RPMI7951 (cell line): ENCODE results near the gene RNF130. TPM values are rescaled to one million over a fixed set of nuclear protein-coding genes. Genes with fewer than 3 reads are reported as not detected.
"Not testable (repeated sequence)": the region's sequence is repeated elsewhere in the genome, so short reads cannot be mapped to it uniquely, and the experiment has no call there.

Experiments used
- DNase-seq: peaks from one replicate; pipeline ENCODE4 v3.0.0-alpha.2; 2012; ENCODE audit warnings: low read depth
- total RNA-seq: library from RNA; depleted of rRNA; stranded (reverse); fragments of >200 nt; shearing (Covaris generic); gene quantifications from 2 replicates; pipeline ENCODE4 v1.2.3, GENCODE V29; 2014

The RNF130 gene
- total RNA-seq, 1 experiment from 2014 or later = 38.4 TPM

DNA sequence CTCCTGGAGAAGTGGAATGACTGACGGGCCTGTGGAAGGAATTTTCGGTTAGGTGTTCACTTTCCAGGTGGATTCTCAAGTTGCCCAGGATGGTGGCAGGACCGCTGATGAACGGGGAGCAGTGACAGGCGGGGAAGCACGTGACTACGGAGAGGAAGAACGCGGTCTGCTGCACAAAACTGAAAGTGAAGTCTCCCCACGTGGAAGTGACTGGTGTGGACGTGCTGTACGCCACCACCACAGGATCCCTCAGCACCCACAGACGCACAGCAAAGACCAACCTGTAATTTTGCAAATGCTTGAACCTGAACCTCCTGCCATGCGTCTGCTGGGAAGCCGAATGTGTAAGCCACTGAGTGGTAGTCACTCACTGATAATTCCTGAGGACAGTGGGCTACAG lies 51.4 kb downstream of the RNF130 start:
- no peak for DNase-seq

- no peak for DNase-seq
Measured at GRCh38 chr5:180018347-180019060, 53.1 kb downstream of the RNF130 start.

GRCh38 chr5:180015523-180015922 lies 56.0 kb downstream of the RNF130 start:
- not testable (repeated sequence) for DNase-seq

DNA sequence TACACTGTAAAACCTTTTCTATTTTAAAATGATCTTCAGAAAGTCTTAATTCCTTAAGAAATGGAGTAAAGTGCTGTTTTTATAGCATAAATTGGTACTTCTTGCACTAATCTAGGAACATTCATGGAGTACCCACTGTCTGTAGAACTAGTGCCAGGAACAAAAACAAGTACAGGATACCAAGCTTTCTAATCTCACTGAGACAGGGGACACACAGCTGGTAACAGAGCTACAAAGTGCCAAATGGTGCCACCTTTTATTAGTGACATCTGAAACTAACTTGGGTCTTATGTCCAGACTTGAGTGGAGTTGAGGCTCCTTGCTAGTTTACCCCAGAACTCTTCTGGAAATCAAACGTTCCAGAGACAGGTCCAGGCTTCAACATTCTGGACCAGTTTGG lies 57.9 kb downstream of the RNF130 start:
- DNase-seq = no peak

- DNase-seq = no peak
Measured at GRCh38 chr5:180012316-180012715, 59.2 kb downstream of the RNF130 start.

DNA sequence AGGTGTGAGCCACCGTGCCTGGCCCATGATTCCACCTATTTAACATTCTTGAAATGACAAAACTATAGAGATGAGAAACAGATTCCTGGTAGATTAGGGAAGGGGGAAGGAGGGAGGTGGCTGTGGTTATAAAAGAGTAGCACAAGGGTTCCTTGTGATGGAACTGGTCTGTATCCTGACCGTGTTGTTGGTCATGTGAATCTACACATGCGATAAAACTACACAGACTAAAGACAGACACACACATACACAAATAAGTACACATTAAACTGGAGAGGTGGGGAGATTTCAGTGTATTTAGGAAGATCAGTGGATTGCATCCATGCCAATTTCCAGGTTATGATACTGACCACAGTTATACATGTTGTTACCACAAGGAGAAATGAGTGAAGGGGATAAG lies 60.9 kb downstream of the RNF130 start:
- DNase-seq = no peak

- DNase-seq = no peak
Measured at GRCh38 chr5:180009581-180009980, 62.0 kb downstream of the RNF130 start.

DNA sequence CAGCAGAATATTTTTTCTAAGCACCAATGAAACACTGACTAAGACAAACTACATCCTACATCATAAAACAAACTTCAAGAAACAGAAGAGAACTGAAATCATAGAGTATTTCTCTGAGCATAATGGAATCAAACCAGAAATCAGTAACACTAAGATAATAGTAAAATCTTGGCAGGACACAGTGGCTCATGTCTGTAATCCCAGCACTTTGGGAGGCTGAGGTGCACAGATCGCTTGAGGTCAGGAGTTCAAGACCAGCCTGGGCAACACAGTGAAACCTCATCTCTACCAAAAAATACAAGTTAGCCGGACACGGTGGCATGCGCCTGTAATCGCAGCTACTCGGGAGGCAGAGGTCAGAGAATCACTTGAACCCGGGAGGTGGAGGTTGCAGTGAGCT lies 63.1 kb downstream of the RNF130 start:
- DNase-seq = no peak

DNA sequence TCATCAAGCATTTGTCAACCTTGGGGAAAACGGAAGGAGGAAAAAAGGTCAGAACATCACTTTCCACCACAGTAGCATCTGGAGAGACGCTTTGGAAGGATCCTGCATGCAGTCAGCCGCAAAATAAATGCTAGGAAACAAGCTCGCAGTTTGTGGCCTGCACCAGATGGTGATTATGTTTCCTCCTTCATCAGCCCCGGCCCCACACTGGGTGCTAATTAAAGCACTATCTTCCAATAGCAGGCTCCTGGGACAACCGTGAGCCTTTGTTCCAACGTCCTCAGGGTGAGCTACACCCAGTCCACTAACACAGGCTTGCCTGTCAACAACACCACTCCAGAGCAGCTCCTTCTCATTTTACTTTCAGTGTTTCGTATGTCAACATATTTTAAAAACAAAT lies 64.0 kb downstream of the RNF130 start:
- no peak for DNase-seq

DNA sequence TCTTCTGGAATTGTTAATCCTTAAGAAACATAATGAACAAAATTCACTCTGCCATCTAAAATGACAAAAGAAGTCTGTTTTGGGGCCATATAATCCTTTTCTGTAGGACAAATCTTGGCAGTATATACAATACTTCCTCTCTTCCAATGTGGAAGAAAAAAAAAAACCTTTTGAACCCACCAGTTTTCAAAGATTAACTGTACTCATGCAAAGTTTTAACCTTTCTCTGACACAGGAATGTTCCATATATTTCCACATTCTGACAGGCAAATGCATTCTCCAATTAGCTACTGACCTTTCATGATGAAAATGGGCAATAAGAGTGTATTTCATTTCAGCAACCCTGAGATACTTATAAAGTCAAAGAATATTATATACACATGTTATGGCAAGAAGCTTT lies 65.4 kb downstream of the RNF130 start:
- DNase-seq = no peak

- DNase-seq = no peak
Measured at GRCh38 chr5:180003127-180003526, 68.4 kb downstream of the RNF130 start.

- DNase-seq = no peak
Measured at GRCh38 chr5:180001742-180002141, 69.8 kb downstream of the RNF130 start.

DNA sequence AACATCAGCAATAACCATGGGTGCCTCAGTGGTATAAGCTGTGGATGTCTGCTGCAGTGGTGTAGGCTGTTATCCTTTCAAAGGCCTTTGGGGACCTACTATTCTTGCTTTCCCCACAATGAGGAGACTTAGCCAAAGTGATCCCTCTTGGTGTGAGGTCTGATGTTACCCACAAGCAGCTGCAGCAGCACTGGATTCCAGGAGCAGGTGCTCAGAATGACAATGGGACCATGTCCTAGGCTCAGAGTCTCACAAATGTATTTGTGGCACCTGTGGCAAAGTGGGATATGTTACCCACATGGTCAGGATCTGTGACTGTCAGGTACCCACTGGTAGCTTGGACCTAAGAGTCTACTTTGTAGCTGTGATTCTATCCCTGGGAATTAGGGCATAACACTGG lies 70.4 kb downstream of the RNF130 start:
- no peak for DNase-seq

GRCh38 chr5:179998485-179998884 lies 73.1 kb downstream of the RNF130 start:
- no peak for DNase-seq

GRCh38 chr5:179994583-179995323 lies 76.8 kb downstream of the RNF130 start:
- no peak for DNase-seq

DNA sequence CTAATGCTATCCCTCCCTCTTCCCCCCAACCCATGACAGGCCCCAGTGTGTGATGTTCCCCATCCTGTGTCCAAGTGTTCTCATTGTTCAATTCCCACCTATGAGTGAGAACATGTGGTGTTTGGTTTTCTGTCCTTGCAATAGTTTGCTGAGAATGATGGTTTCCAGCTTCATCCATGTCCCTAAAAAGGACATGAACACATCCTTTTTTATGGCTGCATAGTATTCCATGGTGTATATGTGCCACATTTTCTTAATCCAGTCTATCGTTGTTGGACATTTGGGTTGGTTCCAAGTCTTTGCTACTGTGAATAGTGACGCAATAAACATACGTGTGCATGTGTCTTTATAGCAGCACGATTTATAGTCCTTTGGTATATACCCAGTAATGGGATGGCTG lies 78.7 kb downstream of the RNF130 start:
- not testable (repeated sequence) for DNase-seq

- no peak for DNase-seq
Measured at GRCh38 chr5:179991106-179991505, 80.5 kb downstream of the RNF130 start.

GRCh38 chr5:179990525-179990924 lies 81.0 kb downstream of the RNF130 start:
- DNase-seq = not testable (repeated sequence)

DNA sequence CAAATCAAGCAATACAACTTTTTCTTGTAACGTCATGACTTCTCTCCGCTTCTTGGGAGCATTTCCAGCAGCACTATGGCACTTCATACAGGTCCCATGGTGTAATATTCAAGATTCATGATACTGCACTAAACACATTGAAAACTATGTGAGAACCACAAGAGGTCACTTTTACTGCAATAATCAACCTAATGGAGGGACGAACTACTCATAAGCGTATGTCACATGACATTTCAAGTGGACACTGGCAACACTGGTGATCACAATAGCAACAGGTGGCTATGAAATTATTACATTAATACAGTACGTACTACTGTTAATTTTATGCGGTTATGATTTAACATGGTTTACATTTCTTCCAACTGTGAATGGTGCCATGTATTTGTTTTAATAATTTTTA lies 85.2 kb downstream of the RNF130 start:
- no peak for DNase-seq

DNA sequence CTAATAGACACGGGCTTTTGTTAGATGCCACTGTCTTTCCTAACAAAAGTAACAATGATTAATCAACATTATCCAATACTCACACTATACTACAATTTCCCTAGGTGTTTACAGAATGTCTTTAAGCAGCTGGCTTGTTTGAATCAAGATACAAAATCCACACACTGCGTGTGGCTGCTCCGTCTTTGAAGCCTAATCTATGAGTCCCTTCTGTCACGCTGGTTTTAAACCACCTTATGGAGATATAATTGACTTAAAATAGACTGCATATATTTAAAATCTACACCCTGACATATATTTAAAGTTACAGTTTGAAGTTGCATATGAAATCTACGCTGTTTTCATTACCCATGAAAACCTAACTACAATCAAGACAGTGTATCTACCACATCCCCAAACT lies 89.9 kb downstream of the RNF130 start:
- no peak for DNase-seq

DNA sequence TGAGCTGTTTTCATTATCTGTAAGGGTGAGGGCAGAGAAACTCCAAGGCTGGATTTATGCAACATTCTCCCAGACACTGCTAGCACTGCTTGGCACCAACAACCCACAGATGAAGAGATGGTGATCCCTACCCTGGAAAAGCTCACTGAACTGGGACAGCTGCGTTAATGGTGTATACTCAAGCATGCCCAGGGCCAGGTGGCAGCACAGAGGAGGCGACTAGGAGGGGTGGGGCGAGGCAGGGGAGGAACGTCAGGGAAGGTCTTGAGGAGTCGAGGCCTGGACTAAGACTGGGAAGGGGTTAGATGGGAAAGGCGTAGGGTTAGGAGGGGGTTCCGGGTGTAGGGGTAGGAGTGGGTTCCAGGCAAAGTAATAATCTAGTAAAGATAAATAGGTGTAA lies 90.8 kb downstream of the RNF130 start:
- no peak for DNase-seq

DNA sequence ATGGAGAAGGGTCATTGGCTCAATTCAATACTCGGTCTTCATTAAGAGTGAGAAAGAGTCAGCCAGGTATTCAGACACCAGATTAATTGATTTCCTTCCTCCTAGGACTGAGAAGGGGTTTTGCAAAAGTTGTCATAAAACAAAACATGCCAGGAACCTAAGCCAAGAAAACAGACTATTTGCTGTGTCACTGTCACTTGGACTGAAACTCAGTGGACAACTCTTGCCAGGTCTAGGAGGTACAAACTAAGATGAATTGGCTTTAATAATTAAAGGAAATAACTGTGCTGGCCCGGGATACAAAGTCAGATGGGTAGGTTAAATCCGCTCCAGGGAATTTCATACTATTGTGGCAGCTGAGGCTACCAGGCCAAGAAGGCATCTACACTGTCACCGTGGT lies 92.8 kb downstream of the RNF130 start:
- no peak for DNase-seq

DNA sequence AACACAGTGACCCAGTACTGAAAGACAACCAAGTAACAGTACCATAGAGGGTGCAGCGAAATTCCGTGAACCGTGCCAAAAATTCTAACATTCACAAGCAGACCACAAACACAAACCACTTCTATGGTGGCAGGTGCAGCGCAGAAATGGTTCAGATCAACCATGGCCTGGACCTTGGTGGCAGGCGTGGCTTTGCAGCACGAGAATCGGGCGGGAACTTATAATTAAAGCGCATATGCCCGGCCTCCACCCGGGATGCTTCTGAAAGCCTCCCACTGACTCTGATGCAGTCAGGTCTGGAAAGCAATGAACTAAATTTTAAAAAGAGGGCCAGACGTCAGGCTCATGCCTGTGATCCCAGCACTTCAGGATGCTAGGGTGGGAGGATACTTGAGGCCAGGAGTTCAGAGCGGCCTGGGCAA lies 95.8 kb downstream of the RNF130 start:
- DNase-seq = no peak
